Measurements from ENCODE around the gene TMEM125.

TMEM125 gene

GRCh38 chr1:43269627-43270375 is at the start of gene TMEM125:
TMEM125 (plus strand) TSS chr1:43269983; CDS start chr1:43272723, 2,740 bp downstream.
- Mint-ChIP-seq H3K27me3 (peaks cover 46% of the 10 kb centered on the region), H3K9me3 (no peaks in the 10 kb centered on the region)

GRCh38 chr1:43220905-43221778 is 48.6 kb upstream of the TMEM125 start:
- no peaks in the 10 kb centered on the region for H3K9me3 Mint-ChIP-seq
- H3K4me1 Mint-ChIP-seq = peaks cover 30% of the 10 kb centered on the region
- no peaks in the 10 kb centered on the region for H3K27me3 Mint-ChIP-seq
- peak overlapping the region; percentile 89 for H3K27ac Mint-ChIP-seq
- H3K4me3 Mint-ChIP-seq = peak overlapping the region; percentile 8
- H3K36me3 Mint-ChIP-seq = peaks cover 55% of the 10 kb centered on the region
- peak; percentile 93 for ATAC-seq

More at GRCh38 chr1:43269627-43270375, at the start of gene TMEM125:
- no peak within 1 kb of the TSS for H3K27ac Mint-ChIP-seq
- H3K4me3 Mint-ChIP-seq = peak within 1 kb of the TSS; percentile 64
- ATAC-seq = no peak
- peaks cover 24% of the 10 kb centered on the region for H3K4me1 Mint-ChIP-seq
- H3K36me3 Mint-ChIP-seq = no peaks in the 10 kb centered on the region

- no peaks in the 10 kb centered on the region for H3K27me3 Mint-ChIP-seq
- ATAC-seq = no peak
- peaks cover 35% of the 10 kb centered on the region for H3K4me1 Mint-ChIP-seq
- H3K27ac Mint-ChIP-seq = peak overlapping the region; percentile 89
- peak overlapping the region; percentile 8 for H3K4me3 Mint-ChIP-seq
- peaks cover 50% of the 10 kb centered on the region for H3K36me3 Mint-ChIP-seq
- no peaks in the 10 kb centered on the region for H3K9me3 Mint-ChIP-seq
These were observed 48.0 kb upstream of the TMEM125 start for GRCh38 chr1:43221797-43222196.

GRCh38 chr1:43222879-43223278 is 46.9 kb upstream of the TMEM125 start:
- Mint-ChIP-seq H3K36me3 (peaks cover 39% of the 10 kb centered on the region), H3K4me3 (no peak overlapping the region), H3K27ac (peak overlapping the region; percentile 89), H3K9me3 (no peaks in the 10 kb centered on the region), H3K27me3 (no peaks in the 10 kb centered on the region), H3K4me1 (peaks cover 42% of the 10 kb centered on the region)
- no peak for ATAC-seq

- Mint-ChIP-seq H3K4me3 (no peak overlapping the region), H3K4me1 (peaks cover 36% of the 10 kb centered on the region), H3K36me3 (peaks cover 26% of the 10 kb centered on the region), H3K9me3 (no peaks in the 10 kb centered on the region), H3K27ac (peak overlapping the region; percentile 54), H3K27me3 (no peaks in the 10 kb centered on the region)
- ATAC-seq = no peak
These were observed 44.6 kb upstream of the TMEM125 start for GRCh38 chr1:43225168-43225567.

GRCh38 chr1:43227143-43227764 is 42.5 kb upstream of the TMEM125 start:
- Mint-ChIP-seq H3K27me3 (no peaks in the 10 kb centered on the region), H3K4me3 (no peak overlapping the region), H3K4me1 (peaks cover 20% of the 10 kb centered on the region), H3K27ac (peak overlapping the region; percentile 65), H3K36me3 (peaks cover 29% of the 10 kb centered on the region), H3K9me3 (no peaks in the 10 kb centered on the region)
- ATAC-seq = peak; percentile 92

GRCh38 chr1:43229826-43230780 is 39.7 kb upstream of the TMEM125 start:
- no peaks in the 10 kb centered on the region for H3K27me3 Mint-ChIP-seq
- ATAC-seq = no peak
- H3K36me3 Mint-ChIP-seq = peaks cover 28% of the 10 kb centered on the region
- H3K9me3 Mint-ChIP-seq = no peaks in the 10 kb centered on the region
- no peak overlapping the region for H3K4me3 Mint-ChIP-seq
- peaks cover 12% of the 10 kb centered on the region for H3K4me1 Mint-ChIP-seq
- no peak overlapping the region for H3K27ac Mint-ChIP-seq

GRCh38 chr1:43232074-43232473 is 37.7 kb upstream of the TMEM125 start:
- Mint-ChIP-seq H3K27ac (no peak overlapping the region), H3K27me3 (no peaks in the 10 kb centered on the region), H3K36me3 (peaks cover 22% of the 10 kb centered on the region), H3K4me3 (no peak overlapping the region), H3K9me3 (no peaks in the 10 kb centered on the region), H3K4me1 (peaks cover 4% of the 10 kb centered on the region)
- no peak for ATAC-seq

- no peaks in the 10 kb centered on the region for H3K27me3 Mint-ChIP-seq
- H3K9me3 Mint-ChIP-seq = no peaks in the 10 kb centered on the region
- peaks cover under 1% of the 10 kb centered on the region for H3K4me1 Mint-ChIP-seq
- no peak for ATAC-seq
- peaks cover 22% of the 10 kb centered on the region for H3K36me3 Mint-ChIP-seq
- H3K27ac Mint-ChIP-seq = no peak overlapping the region
- no peak overlapping the region for H3K4me3 Mint-ChIP-seq
These were observed 37.3 kb upstream of the TMEM125 start for GRCh38 chr1:43232482-43232881.

GRCh38 chr1:43233631-43234030 is 36.2 kb upstream of the TMEM125 start:
- no peak overlapping the region for H3K27ac Mint-ChIP-seq
- ATAC-seq = no peak
- no peaks in the 10 kb centered on the region for H3K9me3 Mint-ChIP-seq
- peaks cover 22% of the 10 kb centered on the region for H3K36me3 Mint-ChIP-seq
- peaks cover 7% of the 10 kb centered on the region for H3K4me1 Mint-ChIP-seq
- H3K27me3 Mint-ChIP-seq = no peaks in the 10 kb centered on the region
- H3K4me3 Mint-ChIP-seq = no peak overlapping the region

GRCh38 chr1:43234267-43234666 is 35.5 kb upstream of the TMEM125 start:
- ATAC-seq = no peak
- no peaks in the 10 kb centered on the region for H3K27me3 Mint-ChIP-seq

GRCh38 chr1:43235040-43235439 is 34.7 kb upstream of the TMEM125 start:
- Mint-ChIP-seq H3K9me3 (no peaks in the 10 kb centered on the region), H3K4me1 (peaks cover 21% of the 10 kb centered on the region), H3K27me3 (no peaks in the 10 kb centered on the region), H3K27ac (no peak overlapping the region), H3K36me3 (peaks cover 22% of the 10 kb centered on the region), H3K4me3 (no peak overlapping the region)
- ATAC-seq = no peak

More at GRCh38 chr1:43234267-43234666, 35.5 kb upstream of the TMEM125 start:
- Mint-ChIP-seq H3K36me3 (peaks cover 22% of the 10 kb centered on the region), H3K9me3 (no peaks in the 10 kb centered on the region), H3K27ac (no peak overlapping the region), H3K4me3 (no peak overlapping the region), H3K4me1 (peaks cover 13% of the 10 kb centered on the region)

GRCh38 chr1:43235451-43236121 is 34.2 kb upstream of the TMEM125 start:
- Mint-ChIP-seq H3K4me3 (no peak overlapping the region), H3K4me1 (peaks cover 26% of the 10 kb centered on the region)

GRCh38 chr1:43237121-43237520 is 32.7 kb upstream of the TMEM125 start:
- peak overlapping the region; percentile 12 for H3K27ac Mint-ChIP-seq
- ATAC-seq = no peak
- H3K4me1 Mint-ChIP-seq = peaks cover 28% of the 10 kb centered on the region
- no peaks in the 10 kb centered on the region for H3K27me3 Mint-ChIP-seq
- H3K4me3 Mint-ChIP-seq = no peak overlapping the region
- peaks cover 13% of the 10 kb centered on the region for H3K36me3 Mint-ChIP-seq
- H3K9me3 Mint-ChIP-seq = no peaks in the 10 kb centered on the region

More at GRCh38 chr1:43235451-43236121, 34.2 kb upstream of the TMEM125 start:
- H3K27me3 Mint-ChIP-seq = no peaks in the 10 kb centered on the region
- ATAC-seq = no peak
- H3K36me3 Mint-ChIP-seq = peaks cover 19% of the 10 kb centered on the region
- H3K27ac Mint-ChIP-seq = no peak overlapping the region
- no peaks in the 10 kb centered on the region for H3K9me3 Mint-ChIP-seq

All from stimulated activated memory B cell treated with anti-CD40 and anti-IgM and Interleukin-4, amounts not matched to agents 10 μg/mL and 1 μg/mL and 100 μg/mL, for 72 hours (primary cell).